Neural cell (in vitro differentiated cells): ENCODE results near the gene MXI1. TPM values are rescaled to one million over a fixed set of nuclear protein-coding genes. Genes with fewer than 3 reads are reported as not detected.

Source experiments
- H2AFZ ChIP-seq: fragments of 200-600, 300-800 bp; sonication (generic), shearing (Covaris generic); 2 replicates; pipeline ENCODE4 v1.6.0; 2014; ENCODE audit warnings: low read depth, mild to moderate bottlenecking, antibody characterized with exemption, low read length, moderate library complexity
- H3F3A ChIP-seq: fragments of 200-600 bp; shearing (Covaris generic); 2 replicates; pipeline ENCODE4 v1.6.1; 2016; ENCODE audit warnings: mild to moderate bottlenecking, moderate library complexity, mixed read lengths, antibody characterized with exemption, low read length; ENCODE audit not compliant: insufficient read depth, poor library complexity, severe bottlenecking
- H3K27ac ChIP-seq: fragments of 200-600, 300-800 bp; sonication (generic), shearing (Covaris generic); 2 replicates; pipeline ENCODE4 v1.5.1; 2014; ENCODE audit warnings: mild to moderate bottlenecking, low read length, moderate library complexity
- H3K27me3 ChIP-seq: fragments of 300-800, 200-600 bp; sonication (generic), shearing (Covaris generic); 2 replicates; pipeline ENCODE4 v1.6.0; 2014; ENCODE audit warnings: mild to moderate bottlenecking, low read depth, low read length, moderate library complexity; ENCODE audit not compliant: insufficient read depth
- H3K36me3 ChIP-seq: fragments of 300-800, 200-600 bp; sonication (generic), shearing (Covaris generic); 2 replicates; pipeline ENCODE4 v1.5.1; 2014; ENCODE audit warnings: mild to moderate bottlenecking, antibody characterized with exemption, low read length, moderate library complexity; ENCODE audit not compliant: insufficient read depth
- H3K4me2 ChIP-seq: fragments of 300-800, 200-600 bp; sonication (generic), shearing (Covaris generic); 2 replicates; pipeline ENCODE4 v1.6.0; 2014; ENCODE audit warnings: mild to moderate bottlenecking, low read length
- H3K4me3 ChIP-seq: fragments of 300-800, 200-600 bp; sonication (generic), shearing (Covaris generic); 2 replicates; pipeline ENCODE4 v1.5.1; 2014; ENCODE audit warnings: mild to moderate bottlenecking, low read length, moderate library complexity
- H3K79me2 ChIP-seq: fragments of 200-600 bp; shearing (Covaris generic); replicated peaks from 2 replicates; pipeline ENCODE4 v1.6.0; 2014; ENCODE audit warnings: mild to moderate bottlenecking, low read length, moderate library complexity; ENCODE audit not compliant: insufficient read depth
- H3K9ac ChIP-seq: fragments of 300-800, 200-600 bp; sonication (generic), shearing (Covaris generic); 2 replicates; pipeline ENCODE4 v1.6.1; 2016; ENCODE audit warnings: mild to moderate bottlenecking, low read length, mixed read lengths
- H3K9me2 ChIP-seq: fragments of 200-600 bp; shearing (Covaris generic); 2 replicates; pipeline ENCODE4 v1.6.1; 2016; ENCODE audit warnings: mild to moderate bottlenecking, low read length, mixed read lengths; ENCODE audit not compliant: insufficient read depth
- H3K9me3 ChIP-seq: fragments of 200-600, 300-800 bp; sonication (generic), shearing (Covaris generic); 2 replicates; pipeline ENCODE4 v1.6.1; 2016; ENCODE audit warnings: mild to moderate bottlenecking, mixed run types, low read length, moderate library complexity, mixed read lengths
- H4K20me1 ChIP-seq: fragments of 200-600 bp; shearing (Covaris generic); 2 replicates; pipeline ENCODE4 v1.6.1; 2016; ENCODE audit warnings: mild to moderate bottlenecking, mixed run types; ENCODE audit not compliant: insufficient read depth
- EP300 ChIP-seq: fragments of 450-650 bp; conservative IDR thresholded peaks from 2 replicates; pipeline ENCODE4 v1.6.1; 2014; ENCODE audit warnings: antibody characterized with exemption, mild to moderate bottlenecking, moderate library complexity; ENCODE audit not compliant: poor library complexity, severe bottlenecking
- EZH2 ChIP-seq: fragments of 200-600, 300-800 bp; shearing (Covaris generic), sonication (generic); IDR thresholded peaks from 2 replicates; pipeline ENCODE4 v1.6.1; 2014; ENCODE audit warnings: antibody characterized with exemption, low read length, borderline replicate concordance, mild to moderate bottlenecking; ENCODE audit not compliant: insufficient read depth, poor library complexity, severe bottlenecking
- MXI1 ChIP-seq: fragments of 450-650 bp; conservative IDR thresholded peaks from 2 replicates; pipeline ENCODE4 v1.6.1; 2014; ENCODE audit warnings: antibody characterized with exemption, mild to moderate bottlenecking; ENCODE audit not compliant: poor library complexity, severe bottlenecking
- POLR2AphosphoS5 ChIP-seq: IDR thresholded peaks from 2 replicates; pipeline ENCODE4 v1.6.1; 2012
- RAD21 ChIP-seq: fragments of 450-650 bp; conservative IDR thresholded peaks from 2 replicates; pipeline ENCODE4 v1.6.1; 2014; ENCODE audit warnings: antibody characterized with exemption, mild to moderate bottlenecking, moderate library complexity
- SMC3 ChIP-seq: fragments of 450-650 bp; conservative IDR thresholded peaks from 2 replicates; pipeline ENCODE4 v1.6.1; 2014; ENCODE audit warnings: antibody characterized with exemption, mild to moderate bottlenecking, moderate library complexity; ENCODE audit not compliant: poor library complexity
- TAF1 ChIP-seq: IDR thresholded peaks from 2 replicates; pipeline ENCODE4 v1.6.1; 2012; ENCODE audit warnings: low read depth
- polyA plus RNA-seq: library from polyadenylated mRNA; depleted of rRNA; stranded (reverse); fragments of >200 nt; gene quantifications from 2 replicates; pipeline ENCODE4 v1.2.3, GENCODE V29; 2014
- TF ChIP-seq, protein P1 (sequence below): IDR thresholded peaks from 2 replicates; pipeline ENCODE4 v1.6.1; 2012; ENCODE audit warnings: borderline replicate concordance

MXI1 gene
- polyA plus RNA-seq, 1 donor from 2014 or later, result 69.5 TPM

DNA sequence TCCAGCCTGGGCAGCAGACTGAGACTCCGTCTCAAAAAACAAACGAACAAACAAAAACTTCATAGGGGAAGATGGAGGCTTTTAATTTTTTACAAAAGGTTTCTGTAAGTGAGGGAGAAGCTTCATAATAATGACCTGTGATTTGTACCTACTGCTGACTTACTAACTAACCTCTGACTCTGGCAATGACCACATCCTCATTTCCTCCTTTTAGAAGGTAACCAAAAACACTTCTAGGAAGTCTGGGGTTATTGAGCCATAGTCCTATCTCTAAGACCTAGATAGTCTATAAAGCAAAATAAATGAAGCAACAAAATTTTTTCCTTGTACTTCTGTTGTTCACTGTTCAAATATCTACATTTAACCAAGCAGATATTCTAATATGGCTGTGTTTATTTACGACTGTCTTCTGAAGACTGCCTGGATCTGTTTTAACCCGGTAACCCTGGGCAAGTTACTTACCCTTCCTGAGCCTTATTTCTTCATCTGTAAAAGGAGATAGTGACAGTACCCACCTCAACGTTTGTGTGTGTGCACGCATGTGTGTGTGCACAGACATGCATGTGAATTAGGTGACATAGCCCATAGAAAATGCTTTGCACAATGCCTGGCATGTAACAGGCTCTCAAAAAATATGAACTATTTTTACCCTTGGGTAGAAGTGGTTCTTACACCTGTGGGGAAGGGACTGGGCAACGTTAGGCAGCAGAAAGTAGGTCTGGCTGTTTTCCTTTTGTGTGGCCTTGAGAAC, 128.1 kb downstream of the MXI1 start:
- Histone ChIP-seq H3K4me2 (no peak overlapping the region), H3K4me3 (no peak overlapping the region), H2AFZ (no peak overlapping the region), H3K36me3 (no peaks in the 10 kb centered on the region), H3F3A (no peaks in the 10 kb centered on the region), H3K9me3 (no peaks in the 10 kb centered on the region), H3K27me3 (no peaks in the 10 kb centered on the region), H3K9ac (no peak overlapping the region), H3K27ac (no peak overlapping the region), H3K79me2 (no peaks in the 10 kb centered on the region), H3K9me2 (no peaks in the 10 kb centered on the region), H4K20me1 (no peaks in the 10 kb centered on the region)
- TF ChIP-seq EP300 (no peak), EZH2 (no peak), MXI1 (no peak), POLR2AphosphoS5 (no peak), SMC3 (no peak)
- TF ChIP-seq, protein P1, sequence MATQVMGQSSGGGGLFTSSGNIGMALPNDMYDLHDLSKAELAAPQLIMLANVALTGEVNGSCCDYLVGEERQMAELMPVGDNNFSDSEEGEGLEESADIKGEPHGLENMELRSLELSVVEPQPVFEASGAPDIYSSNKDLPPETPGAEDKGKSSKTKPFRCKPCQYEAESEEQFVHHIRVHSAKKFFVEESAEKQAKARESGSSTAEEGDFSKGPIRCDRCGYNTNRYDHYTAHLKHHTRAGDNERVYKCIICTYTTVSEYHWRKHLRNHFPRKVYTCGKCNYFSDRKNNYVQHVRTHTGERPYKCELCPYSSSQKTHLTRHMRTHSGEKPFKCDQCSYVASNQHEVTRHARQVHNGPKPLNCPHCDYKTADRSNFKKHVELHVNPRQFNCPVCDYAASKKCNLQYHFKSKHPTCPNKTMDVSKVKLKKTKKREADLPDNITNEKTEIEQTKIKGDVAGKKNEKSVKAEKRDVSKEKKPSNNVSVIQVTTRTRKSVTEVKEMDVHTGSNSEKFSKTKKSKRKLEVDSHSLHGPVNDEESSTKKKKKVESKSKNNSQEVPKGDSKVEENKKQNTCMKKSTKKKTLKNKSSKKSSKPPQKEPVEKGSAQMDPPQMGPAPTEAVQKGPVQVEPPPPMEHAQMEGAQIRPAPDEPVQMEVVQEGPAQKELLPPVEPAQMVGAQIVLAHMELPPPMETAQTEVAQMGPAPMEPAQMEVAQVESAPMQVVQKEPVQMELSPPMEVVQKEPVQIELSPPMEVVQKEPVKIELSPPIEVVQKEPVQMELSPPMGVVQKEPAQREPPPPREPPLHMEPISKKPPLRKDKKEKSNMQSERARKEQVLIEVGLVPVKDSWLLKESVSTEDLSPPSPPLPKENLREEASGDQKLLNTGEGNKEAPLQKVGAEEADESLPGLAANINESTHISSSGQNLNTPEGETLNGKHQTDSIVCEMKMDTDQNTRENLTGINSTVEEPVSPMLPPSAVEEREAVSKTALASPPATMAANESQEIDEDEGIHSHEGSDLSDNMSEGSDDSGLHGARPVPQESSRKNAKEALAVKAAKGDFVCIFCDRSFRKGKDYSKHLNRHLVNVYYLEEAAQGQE, result no peak

DNA sequence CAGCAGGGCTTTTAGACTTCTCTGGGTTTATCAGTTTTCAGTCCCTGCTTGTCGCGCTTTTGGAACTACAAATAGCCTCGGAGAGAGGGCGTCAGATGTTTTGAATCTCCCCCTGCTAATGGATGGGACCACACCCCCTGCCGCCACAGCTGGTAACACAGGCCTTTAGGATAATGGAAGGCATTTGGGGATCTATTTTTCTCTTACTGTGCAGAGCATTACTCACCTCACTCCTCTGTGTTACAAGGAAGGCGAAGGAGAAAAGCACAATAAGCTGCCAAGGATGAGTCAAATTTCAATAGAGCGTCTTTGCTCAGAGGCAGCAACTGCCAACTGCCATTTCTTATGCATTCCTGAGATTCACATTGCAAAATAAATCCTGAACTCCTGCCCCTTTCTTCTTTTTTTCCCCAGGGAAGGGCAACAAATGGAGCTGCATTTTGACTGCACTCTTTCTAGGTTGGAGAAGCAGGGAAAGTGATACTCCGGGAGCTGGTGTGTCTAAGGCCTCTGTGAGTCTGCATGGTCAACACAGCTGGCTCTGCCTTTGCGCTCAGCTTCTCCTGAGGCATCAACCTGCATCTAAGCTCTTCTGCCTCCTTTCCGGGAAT, 128.8 kb downstream of the MXI1 start:
- H3K4me2 ChIP-seq, result no peak overlapping the region
- H4K20me1 ChIP-seq, result no peaks in the 10 kb centered on the region
- no peaks in the 10 kb centered on the region for H3K9me2 ChIP-seq
- TF ChIP-seq EZH2, result no peak
- TF ChIP-seq RAD21, result no peak
- no peak for TF ChIP-seq POLR2AphosphoS5
- TF ChIP-seq MXI1, result no peak
- TF ChIP-seq TAF1, result no peak
- no peak for TF ChIP-seq EP300
- no peak for TF ChIP-seq SMC3
- TF ChIP-seq, protein P1, result no peak
- no peaks in the 10 kb centered on the region for H3K27me3 ChIP-seq
- no peaks in the 10 kb centered on the region for H3K79me2 ChIP-seq
- no peaks in the 10 kb centered on the region for H3F3A ChIP-seq
- no peaks in the 10 kb centered on the region for H3K9me3 ChIP-seq
- H3K36me3 ChIP-seq, result no peaks in the 10 kb centered on the region
- no peak overlapping the region for H3K27ac ChIP-seq
- no peak overlapping the region for H3K4me3 ChIP-seq
- no peak overlapping the region for H3K9ac ChIP-seq
- no peak overlapping the region for H2AFZ ChIP-seq

Other genes starting within 250 kb of the MXI1 start
- 29.7 and 40.6 TPM in 2 replicates for gene ADD3, start 199.6 kb upstream of the MXI1 start, polyA plus RNA-seq
- 17.5 and 25.9 TPM in 2 replicates for gene SMNDC1, start 97.3 kb downstream of the MXI1 start, polyA plus RNA-seq